Anterior cingulate cortex (tissue), 58 donors: ENCODE data around the gene CIART.

Source experiments
- DNase-seq, 58 donors: peaks; one replicate each; lab custom pipeline; 2025; lab: John Stamatoyannopoulos, UW

CIART gene

GRCh38 chr1:150259758-150260669 is 22.3 kb upstream of the CIART start:
- DNase-seq = peak in 11 of 58 donors; percentile 4 to 45 (median 25)

GRCh38 chr1:150261367-150261766 is 21.0 kb upstream of the CIART start:
- no peak for DNase-seq

GRCh38 chr1:150262388-150263320 is 19.7 kb upstream of the CIART start:
- DNase-seq = peak in 1 of 58 donors; percentile 2

GRCh38 chr1:150263549-150263948 is 18.8 kb upstream of the CIART start:
- DNase-seq = no peak

GRCh38 chr1:150267896-150268295 is 14.5 kb upstream of the CIART start:
- DNase-seq = no peak

GRCh38 chr1:150268340-150268704 is 14.0 kb upstream of the CIART start:
- peak in 9 of 58 donors; percentile 6 to 49 (median 21) for DNase-seq

GRCh38 chr1:150268705-150269403 is 13.5 kb upstream of the CIART start, which contains the start of gene APH1A:
Gene APH1A (minus strand): TSS chr1:150269016. CDS start chr1:150268810, 206 bp downstream.
- DNase-seq = peak; percentile 58 to 99 (median 96)

GRCh38 chr1:150269451-150269850 is 12.9 kb upstream of the CIART start:
- DNase-seq = no peak

- no peak for DNase-seq
Measured at GRCh38 chr1:150271291-150271959, 10.9 kb upstream of the CIART start.

- no peak for DNase-seq
Measured at GRCh38 chr1:150273311-150273710, 9.0 kb upstream of the CIART start.

GRCh38 chr1:150280138-150280707 is 2.1 kb upstream of the CIART start:
- no peak for DNase-seq

GRCh38 chr1:150281221-150281757 is 1.1 kb upstream of the CIART start:
- DNase-seq = peak in 53 of 58 donors; percentile 9 to 79 (median 58)

GRCh38 chr1:150282558-150282958 is 204 bp downstream of the CIART start:
- peak in 7 of 58 donors; percentile 42 to 72 (median 60) for DNase-seq

GRCh38 chr1:150283260-150283659 is 906 bp downstream of the CIART start:
- DNase-seq = peak in 1 of 58 donors; percentile 3

GRCh38 chr1:150288382-150288781 is 6.0 kb downstream of the CIART start:
- DNase-seq = no peak

GRCh38 chr1:150288822-150289221 is 6.5 kb downstream of the CIART start:
- no peak for DNase-seq

- DNase-seq = peak; percentile 37 to 95 (median 84)
Measured at GRCh38 chr1:150293433-150294253, 11.3 kb downstream of the CIART start, which contains the start of gene MRPS21. Gene MRPS21 (plus strand): TSS chr1:150293861. CDS start chr1:150294367, 506 bp downstream.

GRCh38 chr1:150295476-150295875 is 13.1 kb downstream of the CIART start:
- no peak for DNase-seq
